Activated CD4-positive, alpha-beta T cell treated with anti-CD3 and anti-CD28 coated beads, Interleukin-10, Interleukin-2, amounts not matched to agents 100 ng/mL and 50 ng/mL, durations not matched to agents 16 hours and 8 hours (primary cell): Measurements from ENCODE around the gene DYRK2.
"Not testable (repeated sequence)": the region's sequence is repeated elsewhere in the genome, so short reads cannot be mapped to it uniquely, and the experiment has no call there.

Source experiments
- DNase-seq: peaks from one replicate; pipeline ENCODE4 v3.0.0-alpha.2; 2020

Gene DYRK2

GRCh38 chr12:67672507-67672906 is 24.0 kb downstream of the DYRK2 start:
- not testable (repeated sequence) for DNase-seq

- DNase-seq: not testable (repeated sequence)
These were observed 25.0 kb downstream of the DYRK2 start for GRCh38 chr12:67673509-67673908.

GRCh38 chr12:67674417-67674816 is 25.9 kb downstream of the DYRK2 start:
- DNase-seq: no peak

GRCh38 chr12:67676624-67677023 is 28.1 kb downstream of the DYRK2 start:
- DNase-seq: no peak

- DNase-seq: no peak
These were observed 28.6 kb downstream of the DYRK2 start for GRCh38 chr12:67677166-67677565.

- DNase-seq: no peak
These were observed 32.7 kb downstream of the DYRK2 start for GRCh38 chr12:67681105-67681778.

GRCh38 chr12:67681941-67682620 is 33.5 kb downstream of the DYRK2 start:
- no peak for DNase-seq

- no peak for DNase-seq
These were observed 40.8 kb downstream of the DYRK2 start for GRCh38 chr12:67689385-67689784.

- no peak for DNase-seq
These were observed 42.1 kb downstream of the DYRK2 start for GRCh38 chr12:67690656-67691055.

- DNase-seq: no peak
These were observed 42.7 kb downstream of the DYRK2 start for GRCh38 chr12:67691220-67691619.

- DNase-seq: no peak
These were observed 43.6 kb downstream of the DYRK2 start for GRCh38 chr12:67692135-67692534.

GRCh38 chr12:67692966-67693365 is 44.4 kb downstream of the DYRK2 start:
- no peak for DNase-seq

- DNase-seq: no peak
These were observed 45.3 kb downstream of the DYRK2 start for GRCh38 chr12:67693894-67694293.

- DNase-seq: no peak
These were observed 45.9 kb downstream of the DYRK2 start for GRCh38 chr12:67694306-67694900.

GRCh38 chr12:67695974-67696373 is 47.4 kb downstream of the DYRK2 start:
- DNase-seq: no peak

GRCh38 chr12:67697443-67697842 is 48.9 kb downstream of the DYRK2 start:
- peak; percentile 42 for DNase-seq

GRCh38 chr12:67697967-67698366 is 49.4 kb downstream of the DYRK2 start:
- DNase-seq: no peak

- peak; percentile 92 for DNase-seq
These were observed 50.4 kb downstream of the DYRK2 start for GRCh38 chr12:67698672-67699581.

- no peak for DNase-seq
These were observed 52.6 kb downstream of the DYRK2 start for GRCh38 chr12:67701121-67701520.

- DNase-seq: no peak
These were observed 53.6 kb downstream of the DYRK2 start for GRCh38 chr12:67702136-67702535.

- no peak for DNase-seq
These were observed 55.5 kb downstream of the DYRK2 start for GRCh38 chr12:67704071-67704470.

GRCh38 chr12:67705394-67706370 is 57.1 kb downstream of the DYRK2 start:
- DNase-seq: no peak
